Suprapubic skin (tissue), 4 donors: ENCODE measurements around the gene KCTD19. TPM values are rescaled to one million over a fixed set of nuclear protein-coding genes. Genes with fewer than 3 reads are reported as not detected.
A peak's percentile ranks its signal among the peaks of the same experiment; 100 is the strongest.

Experiments
- DNase-seq, 2 donors: peaks; one replicate each; pipeline ENCODE4 v3.0.0-alpha.2; 2019; ENCODE audit warnings: low spot score in 2 of 2
- H3K27ac ChIP-seq: fragments of 200-600 bp; sonication (generic); one replicate; pipeline ENCODE4 v1.5.1; 2019
- H3K27me3 ChIP-seq: fragments of 200-600 bp; sonication (generic); one replicate; pipeline ENCODE4 v1.5.1; 2019
- H3K36me3 ChIP-seq: fragments of 200-600 bp; sonication (generic); one replicate; pipeline ENCODE4 v1.5.1; 2019
- H3K4me1 ChIP-seq: fragments of 200-600 bp; sonication (generic); one replicate; pipeline ENCODE4 v1.5.1; 2019
- H3K4me3 ChIP-seq: fragments of 200-600 bp; sonication (generic); one replicate; pipeline ENCODE4 v1.5.1; 2019; ENCODE audit warnings: mild to moderate bottlenecking
- H3K9me3 ChIP-seq: fragments of 200-600 bp; sonication (generic); one replicate; pipeline ENCODE4 v1.5.1; 2019
- EP300 ChIP-seq: sonication (generic); formaldehyde crosslinking; IDR thresholded peaks from one replicate; pipeline ENCODE4 v1.6.1; 2017; ENCODE audit warnings: antibody characterized with exemption
- POLR2A ChIP-seq, 2 donors: fragments of 450-650 bp; IDR thresholded peaks; one replicate each; pipeline ENCODE4 v1.6.1; 2017; ENCODE audit warnings: antibody characterized with exemption in 2 of 2, mild to moderate bottlenecking in 2 of 2, moderate library complexity in 2 of 2
- POLR2AphosphoS5 ChIP-seq, 3 donors: sonication (generic); formaldehyde crosslinking; IDR thresholded peaks; one replicate each; pipeline ENCODE4 v1.6.1; 2017; ENCODE audit warnings: antibody characterized with exemption in 3 of 3
- WGBS: methylation state at CpG from one replicate; pipeline ENCODE4 v1.1.5; 2018; 5-methylcytosine and 5-hydroxymethylcytosine counted together
- total RNA-seq, 4 donors: library from RNA; depleted of rRNA; stranded (reverse); fragments of >200 nt; gene quantifications; one replicate each; pipeline ENCODE4 v1.1.0, GENCODE V29; 2016
- TF ChIP-seq, protein P1 (sequence below), 2 donors: fragments of 200-600 bp in 1 of 2; fragments of 450-650 bp in 1 of 2; sonication (generic) in 1 of 2; IDR thresholded peaks; one replicate each; pipeline ENCODE4 v1.5.1; 2016 to 2019; ENCODE audit warnings: antibody characterized with exemption in 2 of 2, mild to moderate bottlenecking in 1 of 2, moderate library complexity in 1 of 2

Gene KCTD19
- total RNA-seq, 4 donors from 2014 or later: 0.25 TPM; not detected in 3

DNA sequence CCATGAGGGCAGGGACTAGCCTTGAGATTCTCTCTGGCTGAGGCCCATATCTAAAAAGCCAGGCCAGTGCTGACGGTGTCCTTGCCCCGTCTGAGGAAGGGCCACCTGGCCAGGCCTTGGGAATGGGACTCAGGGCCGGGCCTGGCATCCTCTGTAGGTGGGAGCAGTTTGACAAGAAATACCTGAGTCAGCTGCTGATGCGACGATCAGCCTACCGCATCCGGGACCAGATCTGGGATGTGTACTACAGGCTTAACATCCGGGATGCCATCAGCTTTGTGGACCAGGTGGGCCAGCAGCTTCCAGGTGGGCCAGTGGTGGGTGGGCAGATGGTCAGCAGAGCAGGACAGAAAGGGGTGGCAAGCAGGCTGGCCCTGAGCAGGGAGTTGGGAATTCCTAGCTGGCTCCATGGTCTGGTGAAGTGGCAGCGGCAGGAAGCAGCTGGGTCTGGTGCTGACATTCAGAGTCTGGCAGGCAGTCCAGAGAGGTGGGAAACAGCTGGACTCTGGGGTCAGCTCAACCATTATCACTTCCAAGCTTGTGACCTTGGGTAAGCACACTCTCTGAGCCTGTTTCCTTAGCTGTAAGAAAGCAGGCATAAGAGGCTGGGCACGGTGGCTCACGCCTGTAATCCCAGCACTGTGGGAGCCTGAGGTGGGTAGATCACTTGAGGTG lies 68.2 kb downstream of the KCTD19 start:
- no peak overlapping the region for H3K4me3 ChIP-seq
- H3K4me1 ChIP-seq: no peaks in the 10 kb centered on the region
- no peaks in the 10 kb centered on the region for H3K9me3 ChIP-seq
- DNase-seq: peak in 1 of 2 donors; percentile 55
- no peak overlapping the region for H3K27ac ChIP-seq
- WGBS: 87% methylated on average over 10 of the region's 11 CpGs
- H3K36me3 ChIP-seq: no peaks in the 10 kb centered on the region
- TF ChIP-seq POLR2A (IDR thresholded peaks at IDR 0.05) (no peak), EP300 (no peak), POLR2AphosphoS5 (IDR thresholded peaks at IDR 0.05) (no peak)
- no peaks in the 10 kb centered on the region for H3K27me3 ChIP-seq

DNA sequence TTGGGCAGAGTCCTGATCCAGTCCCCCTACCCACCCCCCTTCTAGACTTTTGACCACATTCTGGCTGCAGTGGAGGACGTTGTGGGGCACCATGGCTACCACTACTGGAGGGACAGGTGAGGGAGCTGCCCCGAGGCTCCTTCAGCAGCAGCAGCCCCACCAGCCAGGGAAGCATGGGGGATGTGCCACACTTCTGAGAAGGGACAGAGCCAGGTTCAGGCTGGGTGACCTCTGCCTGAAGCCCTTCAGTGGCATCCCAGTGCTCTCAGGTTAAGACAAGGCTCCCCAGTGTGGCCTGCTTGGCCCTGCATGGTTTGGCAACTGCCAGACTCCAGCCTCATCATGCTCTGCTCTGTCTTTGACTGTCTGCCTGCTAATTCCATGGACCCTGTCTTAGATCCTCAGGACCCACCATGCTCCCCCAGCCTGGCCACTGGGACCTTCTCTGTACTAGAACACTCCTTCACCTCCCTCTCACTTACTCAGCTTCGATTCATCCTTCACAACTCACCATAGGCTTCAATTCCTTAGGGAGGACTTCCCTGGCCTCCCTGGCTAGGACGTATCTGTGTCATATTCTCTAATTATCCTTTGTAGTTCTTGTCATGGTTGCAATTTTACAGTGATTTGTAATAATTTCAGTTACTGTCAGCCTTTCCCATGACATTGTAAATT lies 68.9 kb downstream of the KCTD19 start:
- no peaks in the 10 kb centered on the region for H3K4me1 ChIP-seq
- 88% methylated on average over 2 of the region's 4 CpGs for WGBS
- no peak overlapping the region for H3K4me3 ChIP-seq
- H3K9me3 ChIP-seq: no peaks in the 10 kb centered on the region
- H3K36me3 ChIP-seq: no peaks in the 10 kb centered on the region
- H3K27ac ChIP-seq: no peak overlapping the region
- TF ChIP-seq POLR2AphosphoS5 (IDR thresholded peaks at IDR 0.05): no peak
- TF ChIP-seq, protein P1, sequence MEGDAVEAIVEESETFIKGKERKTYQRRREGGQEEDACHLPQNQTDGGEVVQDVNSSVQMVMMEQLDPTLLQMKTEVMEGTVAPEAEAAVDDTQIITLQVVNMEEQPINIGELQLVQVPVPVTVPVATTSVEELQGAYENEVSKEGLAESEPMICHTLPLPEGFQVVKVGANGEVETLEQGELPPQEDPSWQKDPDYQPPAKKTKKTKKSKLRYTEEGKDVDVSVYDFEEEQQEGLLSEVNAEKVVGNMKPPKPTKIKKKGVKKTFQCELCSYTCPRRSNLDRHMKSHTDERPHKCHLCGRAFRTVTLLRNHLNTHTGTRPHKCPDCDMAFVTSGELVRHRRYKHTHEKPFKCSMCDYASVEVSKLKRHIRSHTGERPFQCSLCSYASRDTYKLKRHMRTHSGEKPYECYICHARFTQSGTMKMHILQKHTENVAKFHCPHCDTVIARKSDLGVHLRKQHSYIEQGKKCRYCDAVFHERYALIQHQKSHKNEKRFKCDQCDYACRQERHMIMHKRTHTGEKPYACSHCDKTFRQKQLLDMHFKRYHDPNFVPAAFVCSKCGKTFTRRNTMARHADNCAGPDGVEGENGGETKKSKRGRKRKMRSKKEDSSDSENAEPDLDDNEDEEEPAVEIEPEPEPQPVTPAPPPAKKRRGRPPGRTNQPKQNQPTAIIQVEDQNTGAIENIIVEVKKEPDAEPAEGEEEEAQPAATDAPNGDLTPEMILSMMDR (IDR thresholded peaks at IDR 0.05): no peak
- no peak for TF ChIP-seq EP300
- no peak for TF ChIP-seq POLR2A (IDR thresholded peaks at IDR 0.05)
- H3K27me3 ChIP-seq: no peaks in the 10 kb centered on the region
- peak in 1 of 2 donors; percentile 49 for DNase-seq

DNA sequence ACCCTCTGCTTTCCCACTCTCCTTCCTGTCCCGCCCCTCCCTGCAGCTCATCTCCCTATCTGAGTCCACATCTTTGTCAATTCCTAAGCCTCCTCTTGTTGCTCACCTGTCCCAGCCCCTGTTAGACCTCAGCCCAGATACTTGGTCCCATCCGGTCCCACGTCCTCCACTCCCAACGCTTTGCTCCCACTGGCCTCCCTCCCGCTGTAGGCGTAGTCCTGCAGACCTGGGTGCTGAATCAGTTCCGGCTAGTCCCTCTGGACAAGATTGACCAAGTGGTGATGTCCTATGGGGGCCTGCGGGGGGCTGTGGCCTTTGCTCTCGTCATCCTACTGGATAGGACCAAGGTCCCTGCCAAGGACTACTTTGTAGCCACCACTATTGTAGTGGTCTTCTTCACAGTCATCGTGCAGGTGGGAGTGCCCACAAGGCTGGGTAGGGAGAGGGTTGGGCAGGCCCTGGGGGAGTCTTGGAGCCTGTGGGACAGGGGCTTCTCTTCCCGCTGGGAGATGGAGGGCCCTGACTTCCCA lies 69.8 kb downstream of the KCTD19 start:
- no peaks in the 10 kb centered on the region for H3K4me1 ChIP-seq
- TF ChIP-seq, protein P1 (IDR thresholded peaks at IDR 0.05): no peak
- TF ChIP-seq EP300 (no peak), POLR2A (IDR thresholded peaks at IDR 0.05) (no peak), POLR2AphosphoS5 (IDR thresholded peaks at IDR 0.05) (no peak)
- 92% methylated on average over 9 of the region's 11 CpGs for WGBS
- H3K9me3 ChIP-seq: no peaks in the 10 kb centered on the region
- H3K27ac ChIP-seq: no peak overlapping the region
- H3K27me3 ChIP-seq: no peaks in the 10 kb centered on the region
- no peak overlapping the region for H3K4me3 ChIP-seq
- peak in 1 of 2 donors; percentile 45 for DNase-seq
- H3K36me3 ChIP-seq: no peaks in the 10 kb centered on the region

DNA sequence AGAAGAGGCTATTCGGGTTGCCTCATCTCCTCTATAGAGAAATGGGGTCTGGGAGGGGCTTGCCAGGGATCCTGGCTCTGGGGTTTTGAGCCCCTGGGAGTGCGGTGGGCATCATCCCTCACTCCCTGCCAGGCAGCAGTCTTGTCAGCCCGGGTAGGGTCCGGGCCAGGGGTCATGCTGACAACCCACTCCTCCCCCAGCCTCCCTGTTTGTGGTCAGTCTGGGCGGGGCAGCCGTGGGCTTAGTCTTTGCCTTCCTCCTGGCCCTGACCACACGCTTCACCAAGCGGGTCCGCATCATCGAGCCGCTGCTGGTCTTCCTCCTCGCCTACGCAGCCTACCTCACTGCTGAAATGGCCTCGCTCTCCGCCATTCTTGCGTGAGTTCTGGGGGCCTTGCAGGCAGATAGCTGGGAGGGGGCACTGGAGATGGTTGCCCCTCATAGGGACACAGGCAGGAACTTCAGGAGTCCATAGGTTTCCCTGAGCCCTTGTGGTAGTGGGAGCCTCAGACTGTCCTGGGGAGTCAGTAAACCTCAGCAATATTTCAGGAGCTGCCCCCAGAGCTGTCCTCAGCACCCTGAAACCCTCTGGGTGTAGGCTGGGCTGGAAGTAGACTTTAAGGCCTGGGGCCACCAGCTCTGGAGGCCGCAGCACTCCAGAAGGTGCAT lies 70.9 kb downstream of the KCTD19 start:
- TF ChIP-seq POLR2A (IDR thresholded peaks at IDR 0.05): no peak
- no peak for TF ChIP-seq POLR2AphosphoS5 (IDR thresholded peaks at IDR 0.05)
- TF ChIP-seq, protein P1 (IDR thresholded peaks at IDR 0.05): no peak
- TF ChIP-seq EP300: no peak
- peak in 1 of 2 donors; percentile 46 for DNase-seq
- Histone ChIP-seq H3K4me1 (no peaks in the 10 kb centered on the region), H3K27me3 (peaks cover 1% of the 10 kb centered on the region), H3K4me3 (no peak overlapping the region), H3K27ac (no peak overlapping the region), H3K9me3 (no peaks in the 10 kb centered on the region), H3K36me3 (no peaks in the 10 kb centered on the region)
- WGBS: 95% methylated on average over 13 of the region's 17 CpGs

DNA sequence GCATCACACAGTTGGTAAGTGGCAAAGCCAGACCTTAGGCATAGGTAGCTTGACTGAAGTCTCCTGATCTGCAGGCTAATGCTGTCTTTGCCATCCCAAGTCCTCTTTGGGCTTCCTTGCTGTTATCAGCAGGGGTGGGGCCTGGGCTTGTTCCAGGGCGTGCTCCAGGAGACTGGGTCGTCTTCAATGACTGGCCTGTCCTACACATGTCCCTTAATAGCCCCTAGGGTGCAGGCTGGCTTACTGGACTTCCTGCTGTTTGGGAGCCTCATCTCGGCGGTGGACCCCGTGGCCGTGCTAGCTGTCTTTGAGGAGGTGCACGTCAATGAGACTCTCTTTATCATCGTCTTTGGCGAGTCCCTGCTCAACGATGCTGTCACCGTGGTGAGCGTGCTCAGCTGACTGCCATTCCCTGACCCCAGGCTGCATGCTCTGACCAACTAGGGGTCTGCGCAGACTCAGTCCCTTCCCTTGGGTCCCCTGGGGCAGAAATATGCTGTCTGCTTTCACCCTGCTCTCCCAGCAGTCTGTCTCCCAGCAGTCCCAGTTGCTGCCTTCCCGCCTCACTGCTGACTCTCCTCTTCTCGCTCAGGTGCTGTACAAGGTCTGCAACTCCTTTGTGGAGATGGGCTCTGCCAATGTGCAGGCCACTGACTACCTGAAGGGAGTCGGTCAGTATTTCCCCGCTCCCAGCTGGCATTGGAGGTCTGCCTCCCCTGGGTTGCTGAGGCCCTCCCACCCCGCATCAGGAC lies 71.6 kb downstream of the KCTD19 start:
- Histone ChIP-seq H3K36me3 (no peaks in the 10 kb centered on the region), H3K4me1 (no peaks in the 10 kb centered on the region), H3K27me3 (peaks cover 8% of the 10 kb centered on the region), H3K9me3 (no peaks in the 10 kb centered on the region), H3K4me3 (no peak overlapping the region), H3K27ac (no peak overlapping the region)
- 90% methylated on average over 9 of the region's 18 CpGs for WGBS
- peak in 1 of 2 donors; percentile 46 for DNase-seq
- TF ChIP-seq POLR2A (IDR thresholded peaks at IDR 0.05) (no peak), POLR2AphosphoS5 (IDR thresholded peaks at IDR 0.05) (no peak), EP300 (no peak)
- TF ChIP-seq, protein P1 (IDR thresholded peaks at IDR 0.05): no peak
